SU-DHL-6 (cell line): Measurements from ENCODE around the gene ATP8A1.

Source experiments
- H2AFZ ChIP-seq: fragments of 200-600 bp; sonication (generic); 2 replicates; pipeline ENCODE4 v1.6.1; 2014; ENCODE audit warnings: low read depth, mild to moderate bottlenecking, moderate library complexity, mixed read lengths, antibody characterized with exemption, low read length; ENCODE audit not compliant: severe bottlenecking
- H3F3A ChIP-seq: fragments of 200-600 bp; shearing (Covaris generic); 2 replicates; pipeline ENCODE4 v1.6.0; 2016; ENCODE audit warnings: antibody characterized with exemption, mild to moderate bottlenecking; ENCODE audit not compliant: insufficient read depth
- H3K27ac ChIP-seq: fragments of 200-600 bp; sonication (generic); 2 replicates; pipeline ENCODE4 v1.5.1; 2016; ENCODE audit warnings: low read depth, mild to moderate bottlenecking, low read length, moderate library complexity, mixed read lengths
- H3K27me3 ChIP-seq: fragments of 200-600 bp; sonication (generic), shearing (Covaris generic); 2 replicates; pipeline ENCODE4 v1.6.0; 2014; ENCODE audit warnings: mild to moderate bottlenecking, low read length
- H3K36me3 ChIP-seq: fragments of 200-600 bp; sonication (generic); 2 replicates; pipeline ENCODE4 v1.6.1; 2014; ENCODE audit warnings: mild to moderate bottlenecking, low read length, mixed read lengths
- H3K4me2 ChIP-seq: fragments of 300-600, 200-600 bp; shearing (Covaris generic), sonication (generic); 2 replicates; pipeline ENCODE4 v1.6.0; 2014; ENCODE audit warnings: low read length, low read depth, mild to moderate bottlenecking; ENCODE audit not compliant: poor library complexity, severe bottlenecking
- H3K4me3 ChIP-seq: fragments of 200-600 bp; sonication (generic); 2 replicates; pipeline ENCODE4 v1.5.1; 2014; ENCODE audit warnings: antibody characterized with exemption, low read length, mild to moderate bottlenecking, mixed read lengths; ENCODE audit not compliant: insufficient read depth, poor library complexity, severe bottlenecking
- H3K79me2 ChIP-seq: fragments of 200-600 bp; sonication (generic); 2 replicates; pipeline ENCODE4 v1.6.1; 2014; ENCODE audit warnings: mild to moderate bottlenecking, low read length, moderate library complexity; ENCODE audit not compliant: insufficient read depth
- H3K9ac ChIP-seq: fragments of 200-600 bp; sonication (generic); 2 replicates; pipeline ENCODE4 v1.7.0; 2014; ENCODE audit warnings: mild to moderate bottlenecking, low read length
- H3K9me2 ChIP-seq: fragments of 200-600 bp; sonication (generic); replicated peaks from 2 replicates; pipeline ENCODE4 v1.6.1; 2014; ENCODE audit warnings: low read length; ENCODE audit not compliant: insufficient read depth
- H3K9me3 ChIP-seq: fragments of 200-600 bp; sonication (generic); 2 replicates; pipeline ENCODE4 v1.6.1; 2014; ENCODE audit warnings: low read length, mixed read lengths; ENCODE audit not compliant: insufficient read depth
- H4K20me1 ChIP-seq: fragments of 200-600 bp; sonication (generic); 2 replicates; pipeline ENCODE4 v1.6.1; 2014; ENCODE audit warnings: low read depth, mild to moderate bottlenecking, antibody characterized with exemption, low read length, moderate library complexity, mixed read lengths
- EZH2phosphoT487 ChIP-seq: fragments of 200-600 bp; sonication (generic), shearing (Covaris generic); conservative IDR thresholded peaks from 2 replicates; pipeline ENCODE4 v1.6.1; 2018; ENCODE audit warnings: mild to moderate bottlenecking, antibody characterized with exemption, low read length, moderate library complexity, mixed read lengths
- TF ChIP-seq, protein P1 (sequence below): fragments of 200-600 bp; sonication (generic); IDR thresholded peaks from one replicate; pipeline ENCODE4 v1.5.1; 2017; ENCODE audit warnings: antibody characterized with exemption, mild to moderate bottlenecking, low read length, moderate library complexity; ENCODE audit not compliant: insufficient read depth, poor library complexity, severe bottlenecking

ATP8A1 gene

DNA sequence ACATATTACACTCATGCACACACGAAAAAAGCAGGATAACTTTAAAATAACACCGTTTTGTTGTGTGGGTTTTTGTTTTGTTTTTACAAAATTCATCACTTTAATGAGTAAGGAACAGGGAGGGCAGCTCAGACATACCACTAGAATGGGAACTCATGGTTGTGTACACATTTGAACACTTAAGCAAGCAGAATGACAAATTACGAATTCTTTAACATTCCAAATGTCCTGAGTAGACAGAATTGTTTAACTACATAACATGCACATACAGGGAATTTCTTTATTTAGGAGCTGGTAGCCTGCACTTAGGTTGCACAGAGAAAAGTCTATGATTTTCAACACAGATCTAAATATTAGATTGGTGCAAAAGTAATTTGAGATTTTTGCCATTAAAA is 96.4 kb downstream of the ATP8A1 start:
- Histone ChIP-seq H2AFZ (no peak overlapping the region), H3K36me3 (no peaks in the 10 kb centered on the region; the same call in 1 of the 2 replicates), H4K20me1 (no peaks in the 10 kb centered on the region), H3K9ac (no peak overlapping the region), H3F3A (no peaks in the 10 kb centered on the region), H3K4me3 (no peak overlapping the region), H3K9me2 (no peaks in the 10 kb centered on the region), H3K9me3 (no peaks in the 10 kb centered on the region), H3K27me3 (no peaks in the 10 kb centered on the region), H3K79me2 (no peaks in the 10 kb centered on the region), H3K4me2 (no peak overlapping the region), H3K27ac (no peak overlapping the region)
- no peak for TF ChIP-seq EZH2phosphoT487
- TF ChIP-seq, protein P1, sequence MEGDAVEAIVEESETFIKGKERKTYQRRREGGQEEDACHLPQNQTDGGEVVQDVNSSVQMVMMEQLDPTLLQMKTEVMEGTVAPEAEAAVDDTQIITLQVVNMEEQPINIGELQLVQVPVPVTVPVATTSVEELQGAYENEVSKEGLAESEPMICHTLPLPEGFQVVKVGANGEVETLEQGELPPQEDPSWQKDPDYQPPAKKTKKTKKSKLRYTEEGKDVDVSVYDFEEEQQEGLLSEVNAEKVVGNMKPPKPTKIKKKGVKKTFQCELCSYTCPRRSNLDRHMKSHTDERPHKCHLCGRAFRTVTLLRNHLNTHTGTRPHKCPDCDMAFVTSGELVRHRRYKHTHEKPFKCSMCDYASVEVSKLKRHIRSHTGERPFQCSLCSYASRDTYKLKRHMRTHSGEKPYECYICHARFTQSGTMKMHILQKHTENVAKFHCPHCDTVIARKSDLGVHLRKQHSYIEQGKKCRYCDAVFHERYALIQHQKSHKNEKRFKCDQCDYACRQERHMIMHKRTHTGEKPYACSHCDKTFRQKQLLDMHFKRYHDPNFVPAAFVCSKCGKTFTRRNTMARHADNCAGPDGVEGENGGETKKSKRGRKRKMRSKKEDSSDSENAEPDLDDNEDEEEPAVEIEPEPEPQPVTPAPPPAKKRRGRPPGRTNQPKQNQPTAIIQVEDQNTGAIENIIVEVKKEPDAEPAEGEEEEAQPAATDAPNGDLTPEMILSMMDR, result no peak

DNA sequence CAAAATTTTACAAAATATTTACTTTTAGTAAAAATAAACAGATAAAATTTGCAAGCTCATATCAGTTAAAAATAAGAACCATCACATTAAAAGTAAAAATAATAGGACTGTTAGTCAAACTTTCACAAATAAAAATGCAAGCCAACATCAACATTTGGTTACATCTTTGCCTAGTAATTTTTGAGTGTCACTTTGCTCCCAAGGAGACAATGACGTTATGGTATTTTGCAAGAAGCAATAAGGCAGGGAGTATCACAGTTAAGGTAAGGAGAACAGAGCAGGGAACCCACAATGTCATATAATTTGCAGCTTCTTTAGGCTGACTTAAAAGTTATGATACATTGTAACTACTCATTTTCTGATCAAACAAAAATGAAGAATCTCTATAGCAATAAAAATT is 98.7 kb downstream of the ATP8A1 start:
- TF ChIP-seq, protein P1, result no peak
- no peak for TF ChIP-seq EZH2phosphoT487
- Histone ChIP-seq H3K27me3 (no peaks in the 10 kb centered on the region), H3K79me2 (no peaks in the 10 kb centered on the region), H4K20me1 (no peaks in the 10 kb centered on the region), H3K36me3 (no peaks in the 10 kb centered on the region; the same call in 1 of the 2 replicates), H3K9me3 (no peaks in the 10 kb centered on the region), H3K9me2 (no peaks in the 10 kb centered on the region), H3K27ac (no peak overlapping the region), H3K4me2 (no peak overlapping the region), H2AFZ (no peak overlapping the region), H3F3A (no peaks in the 10 kb centered on the region), H3K4me3 (no peak overlapping the region), H3K9ac (no peak overlapping the region)

DNA sequence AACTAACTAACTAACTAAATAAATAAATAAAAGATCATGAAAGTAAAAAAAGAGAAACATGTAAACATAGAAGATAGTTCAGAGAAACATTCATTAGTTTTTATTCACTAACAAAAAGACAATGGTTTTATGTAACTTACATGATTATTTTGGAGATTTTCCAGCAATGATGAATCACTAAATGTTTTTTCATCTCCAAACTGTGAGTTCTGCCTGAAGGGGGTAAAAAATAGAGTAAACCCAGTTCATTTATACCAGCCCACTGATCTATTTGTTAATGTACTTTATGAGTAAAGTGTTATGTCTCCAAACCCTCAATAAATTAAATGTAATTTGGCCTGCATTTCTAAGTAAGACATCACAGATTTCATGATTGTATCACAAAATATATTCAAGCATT is 101.1 kb downstream of the ATP8A1 start:
- Histone ChIP-seq H3K9me3 (no peaks in the 10 kb centered on the region), H3K9ac (no peak overlapping the region), H3K27ac (no peak overlapping the region), H3K4me2 (no peak overlapping the region), H3K36me3 (no peaks in the 10 kb centered on the region; the same call in 1 of the 2 replicates), H3F3A (no peaks in the 10 kb centered on the region), H4K20me1 (no peaks in the 10 kb centered on the region), H3K9me2 (no peaks in the 10 kb centered on the region), H2AFZ (no peak overlapping the region), H3K79me2 (no peaks in the 10 kb centered on the region), H3K4me3 (no peak overlapping the region), H3K27me3 (no peaks in the 10 kb centered on the region)
- TF ChIP-seq, protein P1, result no peak
- no peak for TF ChIP-seq EZH2phosphoT487

DNA sequence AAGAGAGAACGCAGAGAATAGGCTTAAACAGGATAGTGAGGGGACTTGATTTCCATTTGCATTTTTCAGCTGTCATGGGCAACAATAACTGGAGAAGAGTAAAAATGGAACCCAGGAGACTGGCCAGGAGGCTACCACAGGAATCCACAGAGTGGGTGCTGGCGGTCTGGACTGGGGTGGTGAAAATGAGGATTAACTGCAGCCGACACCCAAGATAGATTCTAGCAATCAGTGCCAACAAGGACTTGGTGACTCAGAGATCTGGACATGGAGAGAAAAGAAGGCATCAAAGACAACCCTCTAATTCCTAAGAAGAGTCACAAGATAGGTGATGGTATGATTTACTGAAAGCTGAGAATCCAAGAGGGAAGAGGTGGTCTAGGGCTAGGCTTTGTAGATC is 102.8 kb downstream of the ATP8A1 start:
- Histone ChIP-seq H3F3A (no peaks in the 10 kb centered on the region), H2AFZ (no peak overlapping the region), H3K79me2 (no peaks in the 10 kb centered on the region), H3K4me2 (no peak overlapping the region), H3K4me3 (no peak overlapping the region), H3K9me3 (no peaks in the 10 kb centered on the region), H4K20me1 (no peaks in the 10 kb centered on the region), H3K9me2 (no peaks in the 10 kb centered on the region), H3K27me3 (no peaks in the 10 kb centered on the region), H3K27ac (no peak overlapping the region), H3K36me3 (no peaks in the 10 kb centered on the region; the same call in 1 of the 2 replicates), H3K9ac (no peak overlapping the region)
- TF ChIP-seq, protein P1, result no peak
- TF ChIP-seq EZH2phosphoT487, result no peak
